Measurements from ENCODE around the gene ZNF385C. TPM values are rescaled to one million over a fixed set of nuclear protein-coding genes. Genes with fewer than 3 reads are reported as not detected.

ZNF385C gene
- total RNA-seq, 1 donor from 2014 or later: not detected

DNA sequence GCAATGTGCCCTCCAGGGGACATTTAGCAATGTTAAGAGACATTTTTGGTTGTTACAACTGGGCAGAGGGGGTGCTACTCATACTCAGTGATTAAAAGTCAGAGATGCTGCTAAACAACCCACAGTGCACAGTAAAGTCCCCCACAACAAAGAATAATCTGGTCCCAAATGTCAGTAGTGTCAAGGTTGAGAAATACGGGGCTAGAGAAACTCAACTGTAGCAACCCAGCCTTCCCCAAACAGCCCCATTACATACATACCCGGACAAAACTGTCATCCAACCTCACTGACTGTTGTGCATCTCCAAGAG, 101.5 kb downstream of the ZNF385C start:
- DNase-seq (ENCODE audit: low spot score): no peak

DNA sequence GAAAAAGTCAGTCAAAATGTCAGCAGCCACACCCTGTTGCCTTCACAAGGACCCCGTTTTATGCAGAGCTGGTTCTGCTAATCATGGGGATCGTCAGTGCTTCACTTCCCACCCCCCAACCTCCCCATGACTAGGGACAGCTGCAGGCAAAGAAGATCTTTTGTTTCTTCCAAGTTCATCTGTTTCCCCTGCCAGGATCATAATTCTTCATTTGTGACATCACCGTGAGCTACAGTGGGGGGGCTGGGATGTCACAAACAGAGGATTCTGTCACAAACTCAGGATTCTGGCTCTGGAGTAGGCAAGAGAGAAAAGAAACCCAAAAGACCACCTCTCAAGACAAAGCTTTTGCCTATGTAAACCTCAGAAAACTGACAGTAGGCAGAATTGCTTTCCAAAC, 105.7 kb downstream of the ZNF385C start:
- DNase-seq (ENCODE audit: low spot score): no peak

DNA sequence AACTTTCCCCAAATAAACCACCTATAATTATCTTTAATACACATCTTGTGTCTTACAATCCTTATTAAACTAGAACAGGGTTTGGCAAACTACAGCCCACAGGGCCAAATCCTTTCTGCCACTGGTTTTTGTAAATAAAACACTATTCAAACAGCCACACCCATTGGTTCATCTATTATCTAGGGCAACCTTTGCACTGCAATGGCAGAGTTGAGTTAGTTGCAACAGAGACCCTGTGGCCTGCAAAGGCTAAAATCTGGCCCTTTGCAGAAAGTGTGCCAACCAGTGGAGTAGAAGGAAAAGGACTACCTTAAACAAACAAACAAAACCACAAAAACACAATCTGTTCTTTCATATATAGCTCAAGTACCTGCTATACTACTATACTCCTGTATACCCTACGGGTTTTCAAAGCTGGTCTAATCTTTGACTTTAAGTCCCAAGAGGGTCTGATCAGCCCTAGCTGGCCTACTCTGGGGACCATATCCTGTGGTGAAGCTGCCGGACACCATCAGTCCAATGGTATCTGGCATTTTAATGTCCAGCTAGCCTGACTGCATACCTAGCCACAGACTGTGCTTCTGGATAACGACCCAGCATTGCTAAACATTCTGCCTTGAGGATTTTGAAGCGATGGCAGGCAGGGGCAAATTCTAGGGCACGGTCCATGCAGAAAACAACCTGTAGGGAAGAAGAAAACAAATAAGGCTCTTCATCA, 108.4 kb downstream of the ZNF385C start:
- DNase-seq (ENCODE audit: low spot score): peak; percentile 43

DNA sequence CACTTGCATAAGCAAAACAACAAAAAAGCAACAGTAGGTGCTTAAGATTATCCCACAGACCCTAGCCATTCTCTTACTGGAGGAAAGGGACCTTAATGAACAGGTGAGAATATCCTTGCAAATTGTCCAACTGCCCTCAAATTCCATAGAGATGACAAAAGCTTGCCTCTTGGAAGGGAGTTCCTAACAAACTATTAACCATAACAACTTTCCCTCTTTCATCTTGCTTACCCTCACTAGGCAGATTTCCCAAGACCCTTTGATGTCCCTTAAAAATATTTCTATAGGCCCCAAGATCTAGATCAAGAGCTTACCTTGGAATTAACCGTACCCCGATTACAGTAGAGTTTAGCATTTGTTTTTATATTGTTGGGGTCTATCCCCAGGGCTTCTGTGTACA, 109.9 kb downstream of the ZNF385C start:
- no peak for DNase-seq (ENCODE audit: low spot score)

DNA sequence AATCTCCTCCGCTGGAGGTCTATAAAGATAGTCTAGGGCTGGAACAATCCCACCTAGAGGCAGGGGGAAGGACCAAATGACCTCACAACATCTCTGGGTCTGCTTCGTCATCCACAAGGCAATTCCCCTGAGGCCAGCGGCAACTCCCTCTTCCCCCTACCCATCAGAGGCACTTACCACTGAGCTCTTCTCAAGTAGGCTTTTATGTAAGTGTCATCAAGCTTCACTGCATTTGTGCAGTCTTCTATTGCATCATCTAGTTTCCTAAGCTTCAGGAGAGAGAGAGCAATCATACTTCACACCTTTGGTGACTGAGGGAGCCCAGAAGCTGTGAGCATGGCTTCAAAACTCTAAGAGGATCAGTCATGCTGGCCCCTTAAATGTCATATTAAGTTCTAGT, 110.6 kb downstream of the ZNF385C start:
- peak; percentile 43 for DNase-seq (ENCODE audit: low spot score)

DNA sequence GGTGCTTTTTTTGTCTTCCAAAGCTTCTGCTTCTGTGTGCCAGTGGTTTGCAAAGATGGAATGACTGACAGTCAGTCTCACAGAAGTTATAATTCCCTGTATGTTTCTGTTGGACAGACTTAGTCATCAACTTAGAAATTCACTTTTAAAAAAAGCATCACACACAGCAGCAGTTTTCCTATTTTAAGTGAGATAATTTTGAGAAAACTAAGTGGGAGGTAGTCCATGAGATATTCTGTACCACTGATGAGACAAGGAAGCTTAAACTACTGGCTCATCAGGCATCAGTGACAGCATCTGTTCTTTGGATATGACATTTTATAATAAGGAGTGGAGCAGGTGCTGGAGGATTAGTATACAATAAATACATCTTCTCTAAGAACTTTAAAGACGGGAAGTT, 111.6 kb downstream of the ZNF385C start:
- no peak for DNase-seq (ENCODE audit: low spot score)

DNA sequence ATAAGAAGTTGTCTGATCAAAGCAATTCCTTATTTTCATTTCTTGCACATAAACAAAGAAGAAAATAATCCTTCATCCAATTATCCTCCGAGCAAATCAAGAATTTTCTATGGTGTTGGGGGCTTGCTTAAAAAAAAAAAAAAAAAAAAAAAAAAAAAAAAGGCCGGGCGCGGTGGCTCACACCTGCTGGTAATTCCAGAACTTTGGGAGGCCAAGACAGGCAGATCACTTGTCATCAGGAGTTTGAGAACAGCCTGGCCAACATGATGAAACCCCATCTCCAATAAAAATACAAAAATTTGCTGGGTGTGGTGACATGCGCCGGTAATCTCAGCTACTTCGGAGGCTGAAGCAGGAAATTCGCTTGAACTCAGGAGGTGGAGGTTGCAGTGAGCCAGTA, 112.4 kb downstream of the ZNF385C start:
- DNase-seq (ENCODE audit: low spot score): no peak

DNA sequence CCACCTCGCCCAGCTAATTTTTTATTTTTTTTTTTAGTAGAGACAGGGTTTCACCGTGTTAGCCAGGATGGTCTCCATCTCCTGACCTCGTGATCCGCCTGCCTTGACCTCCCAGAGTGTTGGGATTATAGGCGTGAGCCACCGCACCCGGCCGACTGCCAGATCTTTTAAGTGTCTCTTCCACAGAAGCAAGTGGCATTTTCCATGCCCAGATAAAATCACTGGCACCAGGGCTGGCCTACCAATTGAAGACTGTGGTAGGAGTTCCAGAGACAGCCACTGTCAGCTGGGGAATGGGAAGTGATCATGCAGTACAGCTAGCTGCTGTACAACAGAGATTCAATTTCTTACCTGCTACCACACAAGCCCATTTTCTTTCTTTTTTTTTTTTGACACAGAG, 113.8 kb downstream of the ZNF385C start:
- DNase-seq (ENCODE audit: low spot score): peak; percentile 37

DNA sequence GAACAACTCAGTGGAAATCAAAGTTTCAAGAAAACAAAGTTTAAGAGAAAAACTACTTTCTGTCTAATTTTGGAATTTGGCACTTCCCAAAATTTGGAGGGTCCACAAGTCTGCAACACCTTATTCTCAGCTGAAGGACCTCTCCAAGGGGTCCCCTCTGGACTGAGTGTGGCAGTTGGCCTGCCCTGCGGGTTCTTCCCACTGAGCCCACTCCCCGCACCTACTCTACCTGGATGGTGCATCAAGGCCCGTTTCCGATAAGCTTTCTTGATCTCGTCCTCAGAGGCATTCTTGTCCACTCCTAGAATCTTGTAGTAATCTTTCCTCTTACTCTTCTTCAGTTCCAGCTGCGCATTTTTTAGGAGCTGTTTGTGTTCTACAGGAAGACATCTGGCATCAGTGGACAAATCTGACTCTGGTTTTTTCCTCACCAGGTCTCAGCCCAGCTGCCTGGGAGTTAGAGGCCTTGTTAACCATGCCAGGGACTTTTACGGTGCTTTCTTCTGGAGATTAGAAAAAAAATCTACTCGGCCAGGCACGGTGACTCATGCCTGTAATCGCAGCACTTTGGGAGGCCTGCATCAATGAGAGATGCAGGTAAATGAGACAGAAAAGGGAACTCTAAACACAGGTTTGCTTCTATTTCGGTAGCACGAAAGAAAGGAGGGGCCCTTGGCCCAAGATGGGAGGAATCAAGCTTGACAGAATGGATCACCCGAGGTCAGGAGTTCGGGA, 116.1 kb downstream of the ZNF385C start:
- peak; percentile 51 for DNase-seq (ENCODE audit: low spot score)

DNA sequence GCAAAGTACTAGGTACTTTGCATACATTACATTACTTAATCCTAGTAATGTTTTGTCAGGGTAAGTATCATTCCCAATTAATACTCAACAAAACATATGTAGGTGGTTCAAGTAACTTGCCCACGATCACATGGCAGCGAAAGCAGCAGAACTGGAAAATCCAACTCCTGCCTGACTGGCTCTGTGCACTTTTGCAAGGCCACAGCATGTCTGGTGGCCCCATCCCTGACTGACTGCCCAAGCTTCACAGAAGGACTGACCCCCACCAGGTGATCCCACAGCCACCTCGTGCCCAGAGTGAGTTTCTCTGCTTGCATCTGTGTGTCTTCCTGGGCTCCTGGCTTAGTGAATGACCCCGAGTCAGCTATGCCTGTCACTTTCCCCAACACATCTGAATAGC, 120.3 kb downstream of the ZNF385C start:
- no peak for DNase-seq (ENCODE audit: low spot score)

DNA sequence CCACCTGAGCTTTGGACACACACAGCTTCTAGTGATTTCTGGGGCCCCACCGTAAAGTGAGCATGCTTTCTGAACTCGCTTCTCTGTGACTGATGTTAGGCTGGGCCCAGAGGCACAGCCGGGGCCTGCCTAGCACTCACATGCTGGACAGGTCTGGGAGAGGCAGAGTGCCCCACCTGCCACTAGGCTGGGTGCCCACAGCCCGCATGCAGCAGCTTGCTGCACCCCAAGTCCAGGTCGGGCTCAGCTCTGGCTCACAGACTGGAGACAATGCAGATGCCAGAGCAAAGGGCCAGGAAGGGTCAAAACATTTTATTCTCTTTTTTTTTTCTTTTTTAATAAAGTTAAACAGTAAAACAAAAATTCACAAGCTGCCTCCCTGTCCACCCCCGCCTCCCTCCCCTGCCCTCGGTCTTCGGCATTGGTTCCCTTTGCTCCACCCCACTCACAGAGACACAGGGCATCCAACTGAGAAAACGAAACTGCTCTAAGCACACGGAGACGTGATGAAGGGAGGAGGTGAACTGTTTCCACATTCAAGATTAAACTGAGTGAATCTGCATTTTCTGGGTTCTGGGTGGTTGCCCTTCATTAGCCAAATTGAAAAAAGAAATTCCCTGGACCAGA, 122.0 kb downstream of the ZNF385C start:
- no peak for DNase-seq (ENCODE audit: low spot score)

Other genes with a start within 250 kb of the ZNF385C start
- gene KLHL11, start 233.1 kb downstream of the ZNF385C start, total RNA-seq: 10.8 TPM
- gene ACLY, start 179.5 kb downstream of the ZNF385C start, total RNA-seq: 140 TPM
- gene ODAD4, start 167.9 kb downstream of the ZNF385C start, total RNA-seq: 0.48 TPM
- 84.0 TPM for gene CNP, start 131.7 kb downstream of the ZNF385C start, total RNA-seq
- 74.8 TPM for gene DNAJC7, start 81.0 kb downstream of the ZNF385C start, total RNA-seq
- gene NKIRAS2, start 78.4 kb downstream of the ZNF385C start, total RNA-seq: 30.9 TPM
- gene C17orf113, start 47.9 kb downstream of the ZNF385C start, total RNA-seq: 0.13 TPM
- gene DHX58, start 14.2 kb upstream of the ZNF385C start, total RNA-seq: 13.2 TPM
- gene KAT2A, start 22.9 kb upstream of the ZNF385C start, total RNA-seq: 36.2 TPM
- gene HSPB9, start 24.3 kb upstream of the ZNF385C start, total RNA-seq: not detected
- gene RAB5C, start 56.5 kb upstream of the ZNF385C start, total RNA-seq: 180 TPM
- gene KCNH4, start 82.7 kb upstream of the ZNF385C start, total RNA-seq: 0.55 TPM
- not detected for gene HCRT, start 87.0 kb upstream of the ZNF385C start, total RNA-seq
- 20.0 TPM for gene GHDC, start 96.0 kb upstream of the ZNF385C start, total RNA-seq
- gene STAT5B, start 177.9 kb upstream of the ZNF385C start, total RNA-seq: 106 TPM
- 130 TPM for gene STAT5A, start 190.0 kb upstream of the ZNF385C start, total RNA-seq